Mucosa of descending colon (tissue), 3 donors: ENCODE results near the gene CLNS1A. TPM values are rescaled to one million over a fixed set of nuclear protein-coding genes. Genes with fewer than 3 reads are reported as not detected.

Experiments
- ATAC-seq: fragments of 200-7000 bp; cut with Tn5 transposase; one replicate; pipeline ENCODE4 v1.9.1; 2020; ENCODE audit warnings: mild to moderate bottlenecking, moderate library complexity
- DNase-seq, 3 donors: peaks; one replicate each; pipeline ENCODE4 v3.0.0-alpha.2; 2020
- H3K36me3 ChIP-seq: fragments of 200-600 bp; one replicate; pipeline ENCODE4 v1.8.0; 2021; ENCODE audit warnings: low read depth, mild to moderate bottlenecking
- H3K4me1 ChIP-seq: fragments of 200-600 bp; one replicate; pipeline ENCODE4 v1.8.0; 2021; ENCODE audit warnings: low read depth, mild to moderate bottlenecking
- H3K4me3 ChIP-seq: fragments of 200-600 bp; one replicate; pipeline ENCODE4 v1.8.0; 2021; ENCODE audit warnings: mild to moderate bottlenecking
- H3K9me3 ChIP-seq: fragments of 200-600 bp; one replicate; pipeline ENCODE4 v1.8.0; 2021; ENCODE audit warnings: mild to moderate bottlenecking
- CTCF ChIP-seq: fragments of 200-600 bp; IDR thresholded peaks from one replicate; pipeline ENCODE4 v1.8.0; 2022; ENCODE audit warnings: antibody characterized with exemption, mild to moderate bottlenecking
- intact Hi-C, 2 donors: fragments of 100-400 bp; cut with DNase I in 1 of 2; cut with micrococcal nuclease in 1 of 2; formaldehyde crosslinking; loops; one replicate each; pipeline versions ENCODE4 v1.11.0 to v1.11.1; 2022; cut with DNase I, micrococcal nuclease
- long read RNA-seq, 2 donors: library from polyadenylated mRNA; unstranded; transcript quantifications; one replicate each; pipeline ENCODE4 v2.0.0, GENCODE V29; 2019 to 2021
- total RNA-seq, 3 donors: library from RNA; stranded (reverse); fragmentation: NEBNext Ultra II Directional in 2 of 3; extraction: Animal tissue kit (Norgen Biotek cat#: 25700) in 2 of 3; gene quantifications; one replicate each; pipeline versions ENCODE4 v1.2.1 to v1.2.4, GENCODE V29; 2021 to 2023
- donor health status: DM: no; HTN: no; CAD: no; lungs with moderate emphysema.
- donor health status: DM: no; HTN: no; CAD: no.
- donor health status: DM: no; HTN: yes; CAD: no.

The CLNS1A gene, protein sequence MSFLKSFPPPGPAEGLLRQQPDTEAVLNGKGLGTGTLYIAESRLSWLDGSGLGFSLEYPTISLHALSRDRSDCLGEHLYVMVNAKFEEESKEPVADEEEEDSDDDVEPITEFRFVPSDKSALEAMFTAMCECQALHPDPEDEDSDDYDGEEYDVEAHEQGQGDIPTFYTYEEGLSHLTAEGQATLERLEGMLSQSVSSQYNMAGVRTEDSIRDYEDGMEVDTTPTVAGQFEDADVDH
- total RNA-seq: 10 to 100 TPM; 61.2 to 82.4 (median 78.9) TPM
- long read RNA-seq, donor 1, transcript CLNS1A-204 (7 exons, 2,993 nt): major isoform, 47 of 51 reads
- long read RNA-seq, donor 1, partial matches to known transcripts: 0 of 51 reads
- long read RNA-seq, donor 1, other reads (novel, unspliced or antisense): 3 of 51 reads
- long read RNA-seq, donor 2, transcript CLNS1A-204 (7 exons, 2,993 nt): major isoform, 32 of 37 reads
- long read RNA-seq, donor 2, partial matches to known transcripts: 1 of 37 reads
- long read RNA-seq, donor 2, other reads (novel, unspliced or antisense): 4 of 37 reads

DNA sequence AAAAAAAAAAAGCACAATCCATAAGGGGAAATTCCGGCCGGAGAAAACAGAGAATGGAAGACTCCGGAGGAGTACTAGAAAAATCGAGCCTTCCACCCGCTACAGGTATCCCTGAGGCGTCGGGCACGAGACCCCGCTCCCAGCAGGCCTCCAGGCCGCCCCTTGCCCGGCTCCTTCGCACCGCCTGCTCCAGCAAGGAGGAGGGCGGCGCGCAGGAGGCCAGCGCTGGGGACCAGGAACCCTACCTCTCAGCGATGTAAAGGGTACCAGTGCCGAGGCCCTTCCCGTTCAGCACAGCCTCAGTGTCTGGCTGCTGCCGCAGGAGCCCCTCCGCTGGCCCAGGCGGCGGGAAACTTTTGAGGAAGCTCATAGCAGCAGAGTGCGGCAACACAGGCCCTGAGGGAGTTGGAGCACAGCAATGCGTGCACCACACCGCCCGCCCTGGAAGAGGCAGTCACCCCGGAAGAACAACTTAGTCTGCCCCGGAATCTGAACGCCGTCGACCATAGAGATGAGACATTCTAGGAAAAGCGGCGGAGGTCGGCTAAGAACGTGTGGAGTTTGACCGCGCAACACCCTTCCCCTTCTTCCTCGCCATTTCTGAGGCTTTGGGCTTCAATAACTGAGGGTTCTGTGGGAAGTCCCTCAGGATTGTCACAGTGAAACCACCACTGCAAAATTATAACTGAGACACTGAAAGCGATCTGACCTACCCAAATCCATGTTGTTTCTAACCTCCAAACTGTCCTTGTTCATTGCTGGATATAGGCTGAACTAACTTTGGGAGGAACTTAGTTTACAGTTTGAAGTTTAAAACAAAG lies at the start of gene CLNS1A:
Gene CLNS1A, minus strand, starts transcription at position 450 of the 821 bp plus-strand sequence. Its CDS starts 80 bp downstream, at position 370.
- ATAC-seq: peak; percentile 99
- no peak for TF ChIP-seq CTCF
- Histone ChIP-seq H3K4me1 (peaks cover 8% of the 10 kb centered on the region), H3K9me3 (peaks cover 2% of the 10 kb centered on the region), H3K4me3 (peak within 1 kb of the TSS; percentile 78), H3K36me3 (no peaks in the 10 kb centered on the region)
- intact Hi-C loops: no loop called here
- peak; percentile 87 to 90 (median 89) for DNase-seq

DNA sequence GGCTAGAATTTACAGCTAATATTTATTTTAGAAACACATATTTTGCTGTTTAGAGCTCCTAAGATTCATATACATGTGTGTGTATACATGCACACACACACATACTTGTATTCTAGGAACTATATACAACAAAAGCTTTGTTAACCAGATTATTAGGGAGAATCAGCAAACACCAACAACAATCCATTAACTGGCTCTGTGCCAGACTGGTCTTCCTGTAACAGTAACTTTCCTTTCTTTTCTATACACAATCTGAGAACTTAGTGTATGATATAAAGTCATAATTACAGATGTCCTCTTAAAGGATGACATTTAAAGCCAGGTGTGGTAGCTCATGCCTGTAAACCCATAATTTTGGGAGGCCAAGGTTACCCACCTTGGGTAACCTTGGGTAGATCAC lies 49.5 kb upstream of the CLNS1A start:
- no peaks in the 10 kb centered on the region for H3K4me1 ChIP-seq
- H3K9me3 ChIP-seq: no peaks in the 10 kb centered on the region
- H3K4me3 ChIP-seq: no peak overlapping the region
- ATAC-seq: no peak
- no peak for DNase-seq
- no peak for TF ChIP-seq CTCF
- H3K36me3 ChIP-seq: no peaks in the 10 kb centered on the region
- intact Hi-C loops: no loop called here

DNA sequence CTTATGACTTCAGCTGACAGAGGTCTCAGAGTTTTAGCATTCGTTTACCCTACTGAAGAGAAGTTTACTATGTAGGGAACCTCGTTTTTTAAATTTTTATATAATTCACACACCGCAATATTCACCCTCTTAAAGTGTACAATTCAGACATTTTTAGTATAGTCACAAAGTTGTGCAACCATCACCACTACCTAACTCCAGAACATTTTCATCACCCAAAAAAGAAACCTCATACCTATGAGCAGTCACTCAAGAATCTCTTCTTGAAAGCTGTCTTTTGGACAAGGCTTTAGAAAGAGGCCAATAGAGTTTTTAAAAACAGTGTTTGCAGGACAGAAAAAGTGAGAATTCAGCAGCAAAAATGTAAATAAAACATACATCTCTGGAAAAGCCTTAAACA lies 39.5 kb upstream of the CLNS1A start:
- Histone ChIP-seq H3K9me3 (no peaks in the 10 kb centered on the region), H3K4me3 (no peak overlapping the region), H3K4me1 (peaks cover 6% of the 10 kb centered on the region), H3K36me3 (peaks cover 6% of the 10 kb centered on the region)
- intact Hi-C loops: no loop called here
- DNase-seq: no peak
- TF ChIP-seq CTCF: no peak
- no peak for ATAC-seq

DNA sequence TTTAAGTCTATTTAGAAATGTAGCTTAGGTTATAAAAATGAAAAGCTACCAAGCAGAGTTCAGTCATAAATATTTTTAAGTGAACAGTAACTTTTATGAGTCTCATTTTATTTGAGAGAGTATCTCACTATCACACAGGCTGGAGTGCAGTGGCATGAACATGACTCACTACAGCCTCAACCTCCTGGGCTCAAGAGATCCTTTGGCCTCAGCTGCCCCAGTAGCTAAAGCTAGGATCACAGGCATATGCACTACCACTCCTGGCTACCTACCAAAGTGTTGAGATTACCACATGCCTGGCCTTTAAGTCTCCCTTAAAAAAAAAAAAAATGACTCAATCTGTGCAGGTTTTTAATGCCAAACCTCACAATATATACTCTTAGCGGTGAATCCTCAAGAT lies 34.7 kb upstream of the CLNS1A start:
- intact Hi-C loops: no loop called here
- Histone ChIP-seq H3K4me3 (no peak overlapping the region), H3K4me1 (peaks cover 15% of the 10 kb centered on the region), H3K36me3 (peaks cover 6% of the 10 kb centered on the region), H3K9me3 (no peaks in the 10 kb centered on the region)
- ATAC-seq: peak; percentile 96
- DNase-seq: peak in 2 of 3 donors; percentile 44 to 53
- TF ChIP-seq CTCF: no peak

DNA sequence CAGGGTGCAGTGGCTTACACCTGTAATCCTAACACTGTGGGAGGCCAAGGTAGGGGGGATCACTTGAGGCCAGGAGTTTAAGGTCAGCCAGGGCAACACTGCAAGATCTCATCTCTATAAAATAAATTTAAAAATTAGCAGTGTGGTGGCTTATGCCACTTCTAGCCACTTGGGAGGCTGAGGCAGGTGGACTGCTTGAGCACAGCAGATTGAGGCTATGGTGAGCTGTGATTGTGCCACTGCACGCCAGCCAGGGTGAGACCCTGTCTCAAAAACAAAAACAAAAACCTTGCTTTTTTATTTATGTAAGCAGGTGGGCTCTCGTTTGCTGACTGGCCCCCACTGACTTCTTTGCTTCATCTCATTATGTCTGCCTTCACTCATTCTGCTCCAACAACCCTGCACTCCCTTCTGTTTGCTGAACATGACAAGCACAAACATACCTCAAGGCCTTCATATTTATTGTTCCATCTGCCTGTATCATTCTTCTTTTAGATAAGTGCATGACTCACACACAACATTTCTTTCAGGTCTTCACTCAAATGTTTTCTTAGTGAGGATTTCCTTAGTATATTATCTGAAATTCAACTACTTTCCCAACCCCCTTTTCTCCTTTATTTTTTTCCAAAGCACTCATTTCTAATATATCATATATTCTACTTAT lies 32.4 kb upstream of the CLNS1A start:
- intact Hi-C loops: no loop called here
- H3K4me1 ChIP-seq: peaks cover 15% of the 10 kb centered on the region
- DNase-seq (no peak), ATAC-seq (peak; percentile 71)
- H3K36me3 ChIP-seq: peaks cover 6% of the 10 kb centered on the region
- no peaks in the 10 kb centered on the region for H3K9me3 ChIP-seq
- no peak for TF ChIP-seq CTCF
- no peak overlapping the region for H3K4me3 ChIP-seq
